Upper lobe of right lung (tissue), 1 donor: ENCODE measurements around the gene CEACAM6. TPM values are rescaled to one million over a fixed set of nuclear protein-coding genes. Genes with fewer than 3 reads are reported as not detected.

ENCODE experiments used
- ATAC-seq: fragments of 200-7000 bp; cut with Tn5 transposase; one replicate; pipeline ENCODE4 v1.9.1; 2020; ENCODE audit warnings: mild to moderate bottlenecking, moderate library complexity
- DNase-seq: peaks from one replicate; pipeline ENCODE4 v3.0.0-alpha.2; 2020
- H3K27ac ChIP-seq: fragments of 200-600 bp; one replicate; pipeline ENCODE4 v1.8.0; 2022
- H3K27me3 ChIP-seq: fragments of 200-600 bp; one replicate; pipeline ENCODE4 v1.8.0; 2022; ENCODE audit warnings: mild to moderate bottlenecking
- H3K36me3 ChIP-seq: fragments of 200-600 bp; one replicate; pipeline ENCODE4 v1.8.0; 2022
- H3K4me1 ChIP-seq: fragments of 200-600 bp; one replicate; pipeline ENCODE4 v1.8.0; 2022
- H3K4me3 ChIP-seq: fragments of 200-600 bp; one replicate; pipeline ENCODE4 v1.8.0; 2022; ENCODE audit warnings: mild to moderate bottlenecking
- H3K9me3 ChIP-seq: fragments of 200-600 bp; one replicate; pipeline ENCODE4 v1.8.0; 2022
- intact Hi-C: fragments of 100-400 bp; cut with DNase I; formaldehyde crosslinking; loops from one replicate; pipeline ENCODE4 v1.11.0; 2022
- total RNA-seq: library from RNA; stranded (reverse); fragmentation: NEBNext Ultra II Directional; extraction: Animal tissue kit (Norgen Biotek cat#: 25700); gene quantifications from one replicate; pipeline ENCODE4 v1.2.1, GENCODE V29; 2021
- TF ChIP-seq, protein P1 (sequence below): fragments of 200-600 bp; IDR thresholded peaks from one replicate; pipeline ENCODE4 v1.8.0; 2022; ENCODE audit warnings: antibody characterized with exemption
- donor health status: DM: no; HTN: yes; CAD: no; lungs with severe emphysema.

The CEACAM6 gene
- total RNA-seq, 1 donor from 2014 or later: 732 TPM

DNA sequence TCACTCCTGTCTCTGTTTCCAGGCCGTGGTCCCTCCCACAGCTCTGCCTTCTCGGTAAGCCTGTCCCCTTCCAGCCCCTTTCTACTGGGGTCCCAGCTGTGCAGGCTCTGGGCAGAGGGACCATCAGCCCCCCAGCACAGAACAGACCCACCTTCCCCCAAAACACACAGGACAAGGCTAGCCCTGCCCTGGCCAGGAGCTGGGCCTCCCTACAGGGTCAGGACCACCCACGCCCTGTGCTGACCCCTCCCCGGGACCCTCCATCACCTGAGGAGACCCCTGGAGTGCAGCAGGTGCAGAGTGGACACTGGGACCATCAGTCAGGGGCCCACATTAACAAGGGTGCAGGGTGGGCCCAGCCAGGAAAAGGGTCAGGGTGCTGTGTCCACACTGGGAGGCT lies 55.0 kb downstream of the CEACAM6 start:
- ATAC-seq: no peak
- intact Hi-C loops: no loop called here

DNA sequence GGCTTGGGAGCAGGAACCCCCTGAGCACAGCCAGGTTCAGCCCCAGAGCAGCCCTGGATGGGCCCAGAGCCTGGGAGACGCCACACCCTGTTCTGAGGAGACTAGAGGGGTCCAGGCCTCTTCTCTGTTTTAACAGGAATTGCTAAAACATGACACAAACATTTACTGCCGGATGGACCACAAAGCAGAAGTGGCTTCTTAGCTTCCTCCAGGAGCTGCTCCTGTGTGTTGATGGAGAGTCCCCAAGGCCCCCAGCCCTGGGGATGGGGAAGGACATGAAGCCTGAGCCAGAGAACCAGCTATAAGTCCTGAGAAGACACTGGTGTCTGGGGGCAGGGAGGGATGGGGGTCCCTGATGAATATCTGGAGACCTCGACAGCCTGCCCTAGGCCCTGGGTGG lies 55.7 kb downstream of the CEACAM6 start:
- ATAC-seq: peak; percentile 74
- no peak overlapping the region for H3K27ac ChIP-seq
- intact Hi-C loops: no loop called here
- H3K36me3 ChIP-seq: no peaks in the 10 kb centered on the region
- no peaks in the 10 kb centered on the region for H3K27me3 ChIP-seq
- DNase-seq: no peak
- TF ChIP-seq, protein P1, sequence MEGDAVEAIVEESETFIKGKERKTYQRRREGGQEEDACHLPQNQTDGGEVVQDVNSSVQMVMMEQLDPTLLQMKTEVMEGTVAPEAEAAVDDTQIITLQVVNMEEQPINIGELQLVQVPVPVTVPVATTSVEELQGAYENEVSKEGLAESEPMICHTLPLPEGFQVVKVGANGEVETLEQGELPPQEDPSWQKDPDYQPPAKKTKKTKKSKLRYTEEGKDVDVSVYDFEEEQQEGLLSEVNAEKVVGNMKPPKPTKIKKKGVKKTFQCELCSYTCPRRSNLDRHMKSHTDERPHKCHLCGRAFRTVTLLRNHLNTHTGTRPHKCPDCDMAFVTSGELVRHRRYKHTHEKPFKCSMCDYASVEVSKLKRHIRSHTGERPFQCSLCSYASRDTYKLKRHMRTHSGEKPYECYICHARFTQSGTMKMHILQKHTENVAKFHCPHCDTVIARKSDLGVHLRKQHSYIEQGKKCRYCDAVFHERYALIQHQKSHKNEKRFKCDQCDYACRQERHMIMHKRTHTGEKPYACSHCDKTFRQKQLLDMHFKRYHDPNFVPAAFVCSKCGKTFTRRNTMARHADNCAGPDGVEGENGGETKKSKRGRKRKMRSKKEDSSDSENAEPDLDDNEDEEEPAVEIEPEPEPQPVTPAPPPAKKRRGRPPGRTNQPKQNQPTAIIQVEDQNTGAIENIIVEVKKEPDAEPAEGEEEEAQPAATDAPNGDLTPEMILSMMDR: no peak
- no peak overlapping the region for H3K4me3 ChIP-seq
- no peaks in the 10 kb centered on the region for H3K9me3 ChIP-seq
- H3K4me1 ChIP-seq: no peaks in the 10 kb centered on the region

More for the DNA sequence above, 55.0 kb downstream of the CEACAM6 start:
- H3K27me3 ChIP-seq: no peaks in the 10 kb centered on the region
- no peaks in the 10 kb centered on the region for H3K4me1 ChIP-seq
- H3K36me3 ChIP-seq: no peaks in the 10 kb centered on the region
- no peak overlapping the region for H3K27ac ChIP-seq
- no peaks in the 10 kb centered on the region for H3K9me3 ChIP-seq
- TF ChIP-seq, protein P1: no peak
- H3K4me3 ChIP-seq: no peak overlapping the region
- no peak for DNase-seq

DNA sequence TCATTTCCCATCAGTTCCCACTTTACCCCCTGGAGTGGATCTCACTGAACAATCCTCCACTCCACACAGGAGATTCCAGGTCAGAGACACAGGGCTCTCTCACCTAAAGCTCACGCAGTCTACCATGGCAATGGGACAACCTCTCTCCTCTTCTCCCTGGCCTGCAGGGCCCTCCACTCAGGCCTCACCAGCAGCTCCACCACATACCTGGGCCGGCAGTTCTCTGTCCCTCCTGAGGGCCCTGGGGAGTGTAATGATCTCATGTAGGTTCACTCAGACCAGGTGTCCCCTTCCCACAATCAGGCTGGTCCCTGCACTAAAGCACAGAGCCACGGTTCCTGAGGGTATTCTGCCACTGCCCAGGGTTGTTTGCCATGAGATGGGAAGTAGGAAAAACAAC lies 56.7 kb downstream of the CEACAM6 start:
- Histone ChIP-seq H3K27me3 (no peaks in the 10 kb centered on the region), H3K4me3 (no peak overlapping the region), H3K36me3 (no peaks in the 10 kb centered on the region), H3K9me3 (no peaks in the 10 kb centered on the region), H3K27ac (no peak overlapping the region), H3K4me1 (no peaks in the 10 kb centered on the region)
- DNase-seq (peak; percentile 44), ATAC-seq (no peak)
- TF ChIP-seq, protein P1: no peak
- intact Hi-C loops: no loop called here

DNA sequence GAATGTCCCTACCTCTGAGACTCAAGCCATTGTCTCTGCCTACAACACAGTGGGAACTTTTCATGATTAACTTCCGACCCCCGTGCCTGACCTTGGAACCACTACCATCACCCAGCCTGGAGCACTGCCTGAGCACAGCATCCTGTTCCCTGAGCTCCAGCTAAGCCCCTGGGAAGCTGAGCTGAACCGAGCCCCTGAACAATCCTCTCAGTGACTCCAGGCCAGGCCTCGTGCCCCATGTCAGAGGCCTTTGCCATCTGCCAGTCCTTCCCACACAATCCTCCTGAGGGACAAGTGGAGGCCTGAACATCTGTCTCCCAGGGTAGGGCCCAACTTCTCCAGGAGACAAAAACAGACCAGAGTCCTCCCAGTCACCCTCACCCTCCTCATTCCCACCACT lies 58.6 kb downstream of the CEACAM6 start:
- intact Hi-C loops: no loop called here
- DNase-seq (peak; percentile 26), ATAC-seq (no peak)
- H3K27ac ChIP-seq: no peak overlapping the region
- H3K9me3 ChIP-seq: no peaks in the 10 kb centered on the region
- H3K27me3 ChIP-seq: no peaks in the 10 kb centered on the region
- H3K4me3 ChIP-seq: no peak overlapping the region
- H3K36me3 ChIP-seq: no peaks in the 10 kb centered on the region
- no peaks in the 10 kb centered on the region for H3K4me1 ChIP-seq
- TF ChIP-seq, protein P1: no peak

DNA sequence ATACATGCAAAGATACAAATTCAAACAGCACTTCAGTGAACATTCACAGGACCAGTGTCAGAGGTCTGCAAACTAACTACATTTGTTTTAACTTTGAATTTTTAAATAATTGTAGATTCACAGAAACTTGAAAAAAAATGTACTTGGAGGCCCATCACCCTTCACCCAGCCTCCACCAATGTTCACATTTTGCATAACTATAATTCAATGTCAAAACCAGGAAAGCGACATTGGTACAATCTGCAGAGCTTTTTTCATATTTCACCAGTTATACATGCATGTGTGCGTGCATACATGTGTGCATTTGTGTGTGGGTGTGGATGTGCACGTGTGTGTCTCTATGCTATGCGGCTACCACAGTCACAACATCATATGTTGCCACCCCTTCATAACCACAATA lies 60.0 kb downstream of the CEACAM6 start:
- Histone ChIP-seq H3K27ac (no peak overlapping the region), H3K4me3 (no peak overlapping the region), H3K4me1 (no peaks in the 10 kb centered on the region), H3K9me3 (no peaks in the 10 kb centered on the region), H3K36me3 (no peaks in the 10 kb centered on the region), H3K27me3 (no peaks in the 10 kb centered on the region)
- TF ChIP-seq, protein P1: no peak
- no peak for DNase-seq
- intact Hi-C loops: no loop called here
- no peak for ATAC-seq

DNA sequence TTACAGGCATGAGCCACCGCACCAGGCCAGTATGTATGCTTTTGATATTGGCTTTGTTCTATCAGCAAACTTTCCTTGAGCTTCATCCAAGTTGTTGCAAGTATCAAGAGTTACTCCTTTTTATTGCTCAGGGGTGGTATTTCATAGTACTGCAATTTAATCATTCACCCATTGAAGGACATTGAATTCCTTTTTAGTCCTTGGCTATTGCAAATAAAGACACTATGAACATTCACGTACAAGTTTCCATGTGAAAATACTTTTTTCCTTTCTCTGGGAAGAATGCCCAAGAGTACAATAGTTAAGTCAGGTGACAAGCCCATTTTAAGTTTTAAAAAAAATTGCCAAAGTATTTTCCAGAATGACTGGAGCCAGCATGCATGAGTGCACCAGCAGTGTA lies 61.4 kb downstream of the CEACAM6 start:
- no peak for ATAC-seq

More for the DNA sequence above, 61.4 kb downstream of the CEACAM6 start:
- Histone ChIP-seq H3K27me3 (peaks cover 6% of the 10 kb centered on the region), H3K36me3 (no peaks in the 10 kb centered on the region), H3K9me3 (no peaks in the 10 kb centered on the region), H3K4me3 (no peak overlapping the region), H3K27ac (no peak overlapping the region), H3K4me1 (no peaks in the 10 kb centered on the region)
- TF ChIP-seq, protein P1: no peak
- DNase-seq: no peak
- intact Hi-C loops: no loop called here
